SU-DHL-6 (cell line): ENCODE data around the gene LRBA.

ENCODE experiments used
- H2AFZ ChIP-seq: fragments of 200-600 bp; sonication (generic); 2 replicates; pipeline ENCODE4 v1.6.1; 2014; ENCODE audit warnings: low read depth, mild to moderate bottlenecking, moderate library complexity, mixed read lengths, antibody characterized with exemption, low read length; ENCODE audit not compliant: severe bottlenecking
- H3F3A ChIP-seq: fragments of 200-600 bp; shearing (Covaris generic); 2 replicates; pipeline ENCODE4 v1.6.0; 2016; ENCODE audit warnings: antibody characterized with exemption, mild to moderate bottlenecking; ENCODE audit not compliant: insufficient read depth
- H3K27ac ChIP-seq: fragments of 200-600 bp; sonication (generic); 2 replicates; pipeline ENCODE4 v1.5.1; 2016; ENCODE audit warnings: low read depth, mild to moderate bottlenecking, low read length, moderate library complexity, mixed read lengths
- H3K27me3 ChIP-seq: fragments of 200-600 bp; sonication (generic), shearing (Covaris generic); 2 replicates; pipeline ENCODE4 v1.6.0; 2014; ENCODE audit warnings: mild to moderate bottlenecking, low read length
- H3K36me3 ChIP-seq: fragments of 200-600 bp; sonication (generic); 2 replicates; pipeline ENCODE4 v1.6.1; 2014; ENCODE audit warnings: mild to moderate bottlenecking, low read length, mixed read lengths
- H3K4me2 ChIP-seq: fragments of 300-600, 200-600 bp; shearing (Covaris generic), sonication (generic); 2 replicates; pipeline ENCODE4 v1.6.0; 2014; ENCODE audit warnings: low read length, low read depth, mild to moderate bottlenecking; ENCODE audit not compliant: poor library complexity, severe bottlenecking
- H3K4me3 ChIP-seq: fragments of 200-600 bp; sonication (generic); 2 replicates; pipeline ENCODE4 v1.5.1; 2014; ENCODE audit warnings: antibody characterized with exemption, low read length, mild to moderate bottlenecking, mixed read lengths; ENCODE audit not compliant: insufficient read depth, poor library complexity, severe bottlenecking
- H3K79me2 ChIP-seq: fragments of 200-600 bp; sonication (generic); 2 replicates; pipeline ENCODE4 v1.6.1; 2014; ENCODE audit warnings: mild to moderate bottlenecking, low read length, moderate library complexity; ENCODE audit not compliant: insufficient read depth
- H3K9ac ChIP-seq: fragments of 200-600 bp; sonication (generic); 2 replicates; pipeline ENCODE4 v1.7.0; 2014; ENCODE audit warnings: mild to moderate bottlenecking, low read length
- H3K9me2 ChIP-seq: fragments of 200-600 bp; sonication (generic); replicated peaks from 2 replicates; pipeline ENCODE4 v1.6.1; 2014; ENCODE audit warnings: low read length; ENCODE audit not compliant: insufficient read depth
- H3K9me3 ChIP-seq: fragments of 200-600 bp; sonication (generic); 2 replicates; pipeline ENCODE4 v1.6.1; 2014; ENCODE audit warnings: low read length, mixed read lengths; ENCODE audit not compliant: insufficient read depth
- H4K20me1 ChIP-seq: fragments of 200-600 bp; sonication (generic); 2 replicates; pipeline ENCODE4 v1.6.1; 2014; ENCODE audit warnings: low read depth, mild to moderate bottlenecking, antibody characterized with exemption, low read length, moderate library complexity, mixed read lengths
- CTCF ChIP-seq: fragments of 200-600 bp; sonication (generic); IDR thresholded peaks from one replicate; pipeline ENCODE4 v1.5.1; 2017; ENCODE audit warnings: antibody characterized with exemption, mild to moderate bottlenecking, low read length, moderate library complexity; ENCODE audit not compliant: insufficient read depth, poor library complexity, severe bottlenecking
- EZH2phosphoT487 ChIP-seq: fragments of 200-600 bp; sonication (generic), shearing (Covaris generic); conservative IDR thresholded peaks from 2 replicates; pipeline ENCODE4 v1.6.1; 2018; ENCODE audit warnings: mild to moderate bottlenecking, antibody characterized with exemption, low read length, moderate library complexity, mixed read lengths

The LRBA gene

GRCh38 chr4:150369434-150370380, 645.4 kb downstream of the LRBA start:
- H3F3A ChIP-seq = no peaks in the 10 kb centered on the region
- H3K27ac ChIP-seq = no peak overlapping the region
- no peaks in the 10 kb centered on the region for H3K9me2 ChIP-seq
- no peak overlapping the region for H2AFZ ChIP-seq
- no peak overlapping the region for H3K4me3 ChIP-seq
- H3K9me3 ChIP-seq = no peaks in the 10 kb centered on the region
- no peaks in the 10 kb centered on the region for H3K36me3 ChIP-seq
- H3K4me2 ChIP-seq = no peak overlapping the region
- no peaks in the 10 kb centered on the region for H3K27me3 ChIP-seq
- H4K20me1 ChIP-seq = no peaks in the 10 kb centered on the region
- H3K9ac ChIP-seq = no peak overlapping the region
- H3K79me2 ChIP-seq = no peaks in the 10 kb centered on the region
- TF ChIP-seq CTCF (no peak), EZH2phosphoT487 (no peak)

GRCh38 chr4:150368667-150369066, 646.4 kb downstream of the LRBA start:
- no peak for TF ChIP-seq CTCF
- no peak for TF ChIP-seq EZH2phosphoT487
- Histone ChIP-seq H3K27ac (no peak overlapping the region), H3K36me3 (no peaks in the 10 kb centered on the region), H3K4me3 (no peak overlapping the region), H2AFZ (no peak overlapping the region), H3K9me3 (no peaks in the 10 kb centered on the region), H3K79me2 (no peaks in the 10 kb centered on the region), H3K9ac (no peak overlapping the region), H3F3A (no peaks in the 10 kb centered on the region), H3K27me3 (no peaks in the 10 kb centered on the region), H3K4me2 (no peak overlapping the region), H3K9me2 (no peaks in the 10 kb centered on the region), H4K20me1 (no peaks in the 10 kb centered on the region)

- H3K9me2 ChIP-seq = no peaks in the 10 kb centered on the region
- no peak for TF ChIP-seq EZH2phosphoT487
- TF ChIP-seq CTCF = no peak
- H3K4me2 ChIP-seq = no peak overlapping the region
- no peak overlapping the region for H3K9ac ChIP-seq
- H3K36me3 ChIP-seq = no peaks in the 10 kb centered on the region
- H3K27ac ChIP-seq = no peak overlapping the region
- no peaks in the 10 kb centered on the region for H3F3A ChIP-seq
- H3K9me3 ChIP-seq = no peaks in the 10 kb centered on the region
- H3K27me3 ChIP-seq = no peaks in the 10 kb centered on the region
- no peak overlapping the region for H2AFZ ChIP-seq
- no peaks in the 10 kb centered on the region for H4K20me1 ChIP-seq
- no peak overlapping the region for H3K4me3 ChIP-seq
- no peaks in the 10 kb centered on the region for H3K79me2 ChIP-seq
Observed at GRCh38 chr4:150367326-150367725, 647.8 kb downstream of the LRBA start.
